GM21723 (cell line): ENCODE data around the gene SH2D2A.
A peak's percentile ranks its signal among the peaks of the same experiment; 100 is the strongest.
"Not testable (repeated sequence)": the region's sequence is repeated elsewhere in the genome, so short reads cannot be mapped to it uniquely, and the experiment has no call there.

Experiments used
- ATAC-seq: cut with Tn5 transposase; IDR thresholded peaks from one replicate; pipeline ENCODE4 v1.9.1; 2021; ENCODE audit warnings: mild to moderate bottlenecking, moderate library complexity; ENCODE audit not compliant: unreplicated experiment

The SH2D2A gene

DNA sequence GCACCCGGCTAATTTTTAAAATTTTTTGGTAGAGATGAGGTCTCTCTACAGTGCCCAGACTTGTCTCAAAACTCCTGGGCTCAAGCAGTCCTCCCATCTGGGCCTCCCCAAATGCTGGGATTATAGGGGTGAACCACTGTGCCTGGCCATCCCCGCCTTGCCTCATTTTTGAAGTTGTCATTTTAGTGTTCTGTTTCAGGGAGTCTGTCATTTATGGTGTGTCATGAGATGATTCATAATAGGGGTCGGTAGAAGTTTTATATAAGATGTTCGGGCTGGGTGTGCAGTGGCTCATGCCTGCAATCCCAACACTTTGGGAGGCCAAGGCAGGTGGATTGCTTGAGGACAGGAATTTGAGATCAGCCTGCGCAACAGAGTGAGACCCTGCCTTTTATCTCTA lies 40.8 kb downstream of the SH2D2A start:
- ATAC-seq: no peak

DNA sequence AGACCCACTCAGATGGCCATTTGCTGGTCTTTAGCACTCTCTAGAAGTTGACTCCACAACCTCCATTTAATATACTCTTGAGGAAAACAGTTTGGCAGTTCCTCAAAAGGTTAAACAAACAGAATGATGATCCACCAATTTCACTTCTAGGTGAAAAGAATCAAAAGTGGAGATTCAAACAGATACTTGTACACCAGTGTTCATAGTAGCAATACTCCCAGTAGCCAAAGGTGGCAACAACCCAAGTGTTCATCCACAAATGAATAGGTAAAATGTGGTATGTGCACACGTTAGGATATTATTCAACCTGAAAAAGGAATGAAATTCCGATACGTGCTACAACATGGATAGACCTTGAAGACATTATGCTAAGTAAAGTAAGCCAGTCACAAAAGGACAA lies 43.0 kb downstream of the SH2D2A start:
- no peak for ATAC-seq

DNA sequence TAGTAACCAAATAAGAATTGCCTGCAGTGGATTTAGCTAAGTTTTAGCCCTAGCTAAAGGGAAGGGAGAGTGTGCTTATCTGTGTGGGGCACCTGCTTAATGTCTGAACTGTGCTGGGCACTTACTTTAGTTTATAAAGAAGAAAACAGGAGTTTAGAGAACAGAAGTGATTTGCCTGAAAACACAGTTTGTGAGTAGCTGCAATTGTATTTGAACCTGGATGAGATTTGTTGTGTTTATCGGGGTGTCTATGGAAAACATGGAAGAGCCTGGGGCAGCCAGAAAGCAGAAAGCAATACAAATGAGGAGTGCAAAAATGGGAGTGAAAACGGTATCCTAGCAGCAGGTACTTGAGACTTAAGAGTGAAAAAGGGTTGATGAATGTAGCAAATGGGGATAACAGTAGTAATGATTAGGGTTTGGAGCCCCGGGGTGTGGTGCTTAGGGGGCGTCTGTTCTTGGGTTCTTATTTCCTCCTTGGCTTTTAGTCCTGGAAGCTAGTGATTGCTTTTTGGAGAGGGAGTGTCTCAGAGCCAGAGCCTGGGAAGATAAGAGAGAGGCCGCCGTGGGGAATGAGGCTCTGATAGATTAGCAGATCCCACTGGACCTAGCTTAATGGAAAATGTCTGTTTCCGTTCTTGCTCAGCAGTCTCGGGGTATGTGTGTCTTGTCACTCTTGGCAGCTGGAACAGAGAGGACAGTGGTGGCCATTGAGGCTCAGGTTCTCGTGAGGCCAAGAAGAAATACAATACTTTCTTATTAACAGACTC lies 43.7 kb downstream of the SH2D2A start:
- no peak for ATAC-seq

DNA sequence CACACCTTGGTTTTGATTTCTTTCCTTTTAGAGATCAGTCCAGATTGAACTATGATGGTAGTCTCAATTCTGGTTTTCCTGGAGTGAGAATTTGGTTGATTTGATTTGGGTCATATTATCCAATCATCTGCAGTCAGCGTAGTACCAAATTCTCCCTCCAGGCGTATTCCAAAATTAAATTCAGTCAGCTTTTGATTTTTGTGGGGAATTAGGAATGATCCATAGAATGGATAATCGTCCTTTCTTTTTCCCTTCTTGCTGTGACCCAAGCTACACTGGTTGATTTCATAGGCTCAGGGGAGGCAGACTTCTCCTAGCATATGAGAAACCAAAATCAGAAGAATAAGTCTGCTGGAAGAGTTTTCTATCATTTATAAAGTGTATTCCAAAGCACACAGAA lies 44.4 kb downstream of the SH2D2A start:
- no peak for ATAC-seq

DNA sequence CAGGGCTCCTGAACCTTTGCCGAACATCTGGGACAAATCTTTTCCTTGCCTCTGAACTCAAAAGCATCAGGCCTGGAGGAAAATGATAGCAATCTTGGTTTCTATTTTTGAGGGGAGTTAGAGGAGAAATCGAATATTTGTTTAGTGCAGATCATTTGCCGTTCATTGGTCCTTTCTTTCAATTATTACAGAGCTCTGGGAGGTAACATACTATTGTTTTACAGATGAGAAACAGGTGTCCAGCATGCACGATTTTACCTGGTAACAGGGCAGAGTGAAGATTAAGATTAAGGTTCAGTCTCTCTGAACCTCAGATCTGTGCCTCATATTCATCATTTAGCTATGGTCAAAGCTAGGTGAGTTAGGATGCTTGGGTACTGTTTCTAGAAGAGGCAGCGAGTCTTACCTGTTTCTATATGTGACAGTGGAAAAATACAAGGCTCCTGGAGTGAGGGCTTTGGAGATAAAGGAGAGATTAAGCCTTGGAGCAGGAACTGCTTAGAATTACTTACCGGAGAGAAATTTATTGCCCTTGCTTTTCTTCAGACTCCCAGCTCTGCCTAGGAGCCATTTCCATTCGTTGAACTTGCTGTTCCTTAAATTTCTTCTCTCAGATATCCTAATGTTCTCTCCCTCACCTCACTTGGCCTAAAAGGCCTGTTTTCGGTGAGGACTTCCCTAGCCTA lies 47.9 kb downstream of the SH2D2A start:
- no peak for ATAC-seq

DNA sequence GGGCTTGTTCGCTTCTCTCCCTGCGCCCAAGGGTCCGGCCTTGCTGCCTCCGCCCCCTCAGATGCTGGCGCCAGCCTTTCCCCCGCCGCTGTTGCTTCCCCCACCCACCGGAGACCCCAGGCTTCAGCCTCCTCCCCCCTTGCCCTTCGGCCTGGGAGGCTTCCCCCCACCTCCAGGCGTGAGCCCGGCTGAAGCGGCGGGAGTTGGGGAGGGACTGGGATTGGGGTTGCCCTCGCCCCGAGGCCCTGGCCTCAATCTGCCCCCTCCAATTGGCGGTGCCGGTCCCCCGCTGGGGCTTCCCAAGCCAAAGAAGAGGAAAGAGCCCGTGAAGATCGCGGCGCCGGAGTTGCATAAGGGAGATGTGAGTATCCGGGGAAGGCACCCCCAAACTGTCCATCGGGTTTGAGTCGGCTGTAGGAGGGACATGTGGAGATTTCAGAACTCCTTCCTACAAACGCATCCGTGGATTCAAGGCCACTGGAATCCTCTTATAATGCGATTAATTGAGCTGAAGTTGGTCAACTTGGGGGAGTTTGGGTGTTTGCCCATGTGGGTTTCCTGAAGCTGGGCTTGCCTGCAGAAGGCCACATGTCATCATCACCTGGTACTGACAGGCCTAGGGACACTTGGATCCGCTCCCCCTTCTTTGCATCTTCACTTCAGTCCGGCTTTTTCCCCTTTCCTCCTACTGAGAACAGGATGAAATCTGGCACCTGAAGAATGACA lies 48.6 kb downstream of the SH2D2A start:
- peak; percentile 7 for ATAC-seq

DNA sequence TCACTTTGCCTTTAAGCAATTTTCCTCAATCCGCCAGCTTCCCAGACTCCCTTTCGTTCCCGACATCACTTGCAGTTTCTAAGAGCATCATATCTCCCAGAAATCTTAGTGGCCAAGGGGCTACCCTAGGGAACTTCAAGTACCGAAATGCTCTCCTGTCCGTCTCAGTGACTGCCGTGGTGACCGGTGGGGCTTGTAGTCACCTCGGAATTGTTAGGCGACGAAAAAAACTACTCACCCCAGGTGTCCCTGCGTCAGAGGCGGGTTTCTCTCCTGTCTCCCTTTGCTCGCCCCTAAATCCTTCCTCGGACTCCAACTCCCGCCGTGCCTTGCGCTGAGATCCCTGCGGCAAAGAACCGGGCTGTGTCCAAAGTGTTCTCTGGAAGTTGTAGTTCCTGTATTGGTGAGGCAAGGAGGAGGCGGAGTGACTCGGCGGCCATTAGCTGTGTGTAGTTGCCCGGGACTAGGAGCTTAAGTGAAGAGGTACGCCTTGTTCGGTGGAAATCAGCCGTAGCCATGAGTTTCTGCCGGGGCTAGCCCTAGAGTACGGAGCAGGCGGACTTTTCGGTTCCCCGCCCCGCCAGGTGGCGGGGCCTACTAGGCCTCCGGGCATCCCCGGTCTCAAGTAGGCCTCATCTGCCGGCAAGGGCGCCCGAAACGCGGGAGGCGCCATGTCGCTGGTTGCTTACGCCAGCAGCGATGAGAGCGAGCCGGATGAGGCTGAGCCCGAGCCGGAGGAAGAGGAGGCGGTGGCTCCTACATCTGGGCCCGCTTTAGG lies 49.4 kb downstream of the SH2D2A start, which contains the start of gene PRCC:
TSS of gene PRCC (plus strand) at position 435 of the 778 bp plus-strand sequence. CDS start at position 672, 237 bp downstream.
- ATAC-seq: peak; percentile 93

DNA sequence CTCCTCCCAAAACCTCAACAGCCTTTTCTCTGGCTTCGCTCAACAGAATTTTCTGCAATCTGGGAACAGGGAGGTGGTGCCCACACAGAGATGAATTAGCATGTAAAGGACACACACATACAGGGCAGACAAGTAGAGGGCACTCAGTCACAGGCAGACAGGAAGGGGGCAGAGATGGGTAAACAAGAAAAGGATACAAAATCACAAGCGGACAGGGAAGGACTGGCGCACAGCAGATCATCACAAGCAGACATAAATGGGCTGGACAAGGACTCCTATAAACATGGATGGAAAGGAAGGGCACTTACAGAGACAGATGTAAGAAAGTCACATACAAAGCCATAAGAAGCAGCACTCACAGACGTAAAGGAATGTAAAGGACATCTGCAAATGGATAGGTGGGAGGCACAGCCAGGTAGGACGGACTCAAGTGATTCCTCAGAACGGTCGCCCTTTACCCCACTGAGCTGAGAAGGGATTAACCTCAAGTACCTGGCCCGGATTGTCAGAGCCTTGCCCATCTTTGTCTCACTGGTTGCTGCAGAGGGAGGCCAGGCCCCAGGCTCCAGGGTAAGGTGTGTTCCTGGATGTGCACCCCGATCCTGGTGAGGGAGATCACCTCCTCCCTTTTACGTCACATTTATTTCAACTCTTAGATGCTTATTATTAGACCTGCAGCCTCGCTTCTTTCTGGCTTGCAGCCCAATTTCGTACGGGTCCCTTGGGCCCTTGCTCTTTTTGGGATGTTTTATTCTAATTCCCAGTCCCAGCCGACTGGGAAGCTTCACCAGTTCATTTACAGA lies 50.1 kb downstream of the SH2D2A start:
- ATAC-seq: peak; percentile 9

DNA sequence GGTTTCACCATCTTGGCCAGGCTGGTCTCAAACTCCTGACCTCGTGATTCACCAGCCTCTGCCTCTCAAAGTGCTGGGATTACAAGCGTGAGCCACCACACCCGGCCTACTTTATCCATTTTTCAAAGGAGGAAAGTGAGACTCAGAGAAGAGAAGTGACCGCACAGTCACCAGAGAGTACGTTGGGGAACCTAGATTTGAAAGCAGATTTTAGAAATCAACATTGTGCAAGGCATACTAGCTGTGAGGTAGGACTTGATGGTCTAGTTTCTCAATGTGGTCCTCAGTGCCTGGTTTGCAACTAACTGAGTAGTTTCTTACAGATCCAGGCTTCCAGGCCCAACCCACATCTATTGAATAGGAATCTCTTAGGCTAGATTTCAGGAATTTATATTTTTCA lies 51.0 kb downstream of the SH2D2A start:
- ATAC-seq: no peak

DNA sequence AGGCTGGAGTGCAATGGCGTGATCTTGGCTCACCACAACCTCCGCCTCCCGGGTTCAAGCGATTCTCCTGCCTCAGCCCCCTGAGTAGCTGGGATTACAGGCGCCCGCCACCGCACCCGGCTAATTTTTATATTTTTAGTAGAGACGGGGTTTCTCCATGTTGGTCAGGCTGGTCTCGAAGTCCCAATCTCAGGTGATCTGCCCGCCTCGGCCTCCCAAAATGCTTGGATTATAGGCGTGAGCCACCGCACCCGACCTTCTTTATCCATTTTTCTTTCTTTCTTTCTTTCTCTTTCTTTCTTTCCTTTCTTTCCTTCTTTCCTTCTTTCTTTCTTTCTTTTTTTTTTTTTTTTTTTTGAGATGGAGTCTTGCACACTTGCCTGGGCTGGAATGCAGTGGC lies 51.5 kb downstream of the SH2D2A start:
- ATAC-seq: not testable (repeated sequence)

DNA sequence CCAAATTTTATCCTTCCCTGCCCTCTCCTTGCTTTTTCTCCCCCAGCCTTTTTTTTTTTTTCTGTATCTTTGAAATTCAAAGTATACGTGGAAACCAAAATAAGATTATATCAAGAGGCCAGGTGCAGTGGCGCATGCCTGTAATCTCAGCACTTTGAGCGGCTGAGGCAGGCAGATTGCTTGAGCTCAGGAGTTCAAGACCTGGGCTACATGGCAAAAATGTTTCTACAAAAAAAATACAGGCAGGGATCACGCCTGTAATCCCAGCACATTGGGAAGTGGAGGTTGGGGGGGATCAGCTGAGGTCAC lies 55.9 kb downstream of the SH2D2A start:
- ATAC-seq: no peak

DNA sequence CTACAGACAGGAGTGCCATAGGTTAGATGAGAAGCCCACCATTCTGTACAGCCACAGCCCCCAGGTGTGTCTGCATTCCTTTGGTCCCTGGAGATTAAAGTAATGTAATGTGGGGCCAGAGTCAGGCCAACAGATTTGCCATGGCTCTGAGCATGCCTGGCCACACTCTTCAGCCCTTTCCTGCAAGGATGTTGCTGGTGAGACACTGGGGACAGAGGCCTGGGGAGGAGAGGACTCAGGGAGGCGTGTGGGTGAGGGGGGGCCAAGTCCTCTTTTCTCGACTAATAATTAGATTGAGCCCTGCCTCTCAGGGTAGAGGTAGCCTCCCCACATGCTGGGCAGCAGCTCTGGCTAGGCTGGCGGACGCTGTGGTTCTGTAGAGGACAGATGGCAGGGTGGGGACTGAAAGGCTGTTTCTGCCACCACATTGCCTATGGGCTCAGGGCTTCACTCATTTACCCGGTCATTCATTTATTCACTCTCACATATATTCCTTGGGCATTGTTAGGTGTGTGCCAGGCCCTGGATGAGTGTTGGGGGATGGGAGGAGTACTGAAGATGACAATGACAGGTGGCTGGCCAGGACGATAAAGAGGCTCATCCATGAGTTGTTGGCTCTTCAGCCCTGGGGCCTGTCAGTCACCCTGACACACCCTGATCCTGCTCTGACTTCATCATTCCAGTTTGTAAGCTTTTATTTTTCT lies 56.4 kb downstream of the SH2D2A start:
- ATAC-seq: no peak

DNA sequence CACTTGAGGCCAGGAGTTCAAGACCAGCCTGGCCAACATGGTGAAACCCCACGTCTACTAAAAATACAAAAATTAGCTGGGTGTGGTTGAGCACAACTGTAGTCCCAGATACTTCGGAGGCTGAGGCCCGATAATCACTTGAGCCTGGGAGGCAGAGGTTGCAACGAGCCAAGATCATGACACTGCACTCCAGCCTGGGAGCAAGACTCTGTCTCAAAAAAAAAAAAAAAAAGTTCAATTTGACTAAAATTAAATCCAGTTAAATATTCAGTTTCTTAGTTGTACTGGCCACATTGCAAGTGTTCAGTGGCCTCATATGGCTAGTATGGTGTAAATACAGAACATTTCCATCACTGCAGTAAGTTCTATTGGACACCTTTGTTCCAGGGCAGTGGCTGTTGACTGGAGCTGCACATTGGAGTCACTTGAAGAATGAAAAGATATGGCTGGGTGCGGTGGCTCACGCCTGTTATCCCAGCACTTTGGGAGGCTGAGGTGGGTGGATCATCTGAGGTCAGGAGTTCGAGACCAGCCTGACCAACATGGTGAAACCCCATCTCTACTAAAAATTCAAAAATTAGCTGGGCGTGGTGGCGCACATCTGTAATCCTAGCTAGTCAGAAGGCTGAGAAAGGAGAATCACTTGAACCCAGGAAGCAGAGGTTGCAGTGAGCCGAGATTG lies 58.9 kb downstream of the SH2D2A start:
- ATAC-seq: not testable (repeated sequence)

DNA sequence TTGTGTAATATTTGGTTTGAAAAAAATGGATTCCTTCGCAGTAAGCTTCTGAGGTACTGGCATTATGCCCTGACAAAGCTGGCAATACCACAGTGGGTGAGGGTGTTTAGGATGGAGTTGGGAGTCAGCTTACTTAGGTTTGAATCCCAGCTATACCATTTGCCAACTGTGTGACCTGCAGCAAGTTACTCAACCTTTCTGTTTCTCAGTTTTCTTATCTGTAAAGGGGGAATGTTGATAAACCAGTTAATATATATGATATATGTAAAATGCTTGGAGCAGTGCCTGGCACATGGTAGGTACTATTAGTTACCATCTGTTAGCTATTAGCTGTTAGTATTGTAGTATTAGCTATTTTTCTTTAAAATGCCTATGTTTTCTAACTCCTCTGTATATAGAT lies 60.3 kb downstream of the SH2D2A start:
- ATAC-seq: no peak
